Measurements from ENCODE around the gene OR52E1. TPM values are rescaled to one million over a fixed set of nuclear protein-coding genes. Genes with fewer than 3 reads are reported as not detected.

OR52E1 gene
- total and polyA plus RNA-seq, 2 of the 8 experiments (the other 6 are each of a cell fraction or from before 2014, with no cell fraction given), result not detected

- H2BK20ac ChIP-seq (ENCODE audit: low read length), result no peak overlapping the region
- no peak overlapping the region for H4K5ac ChIP-seq (ENCODE audit: insufficient read length, low read depth, low read length)
- POLR2A ChIA-PET (ENCODE audit: partially characterized antibody), result no interaction called here
- no peaks in the 10 kb centered on the region for H3K4me1 ChIP-seq (replicated peaks in 1 of 4; ENCODE audit: control insufficient read depth in 3 of 4, insufficient read depth in 4 of 4, low read length in 3 of 4)
- H3K4ac ChIP-seq (replicated peaks; ENCODE audit: insufficient read length, low read depth, low read length), result no peak overlapping the region
- H3K36me3 ChIP-seq (ENCODE audit: control insufficient read depth in 2 of 4, insufficient read depth in 4 of 4, low read length in 3 of 4), result no peaks in the 10 kb centered on the region
- FAIRE-seq, result no peak
- no peak overlapping the region for H3K4me2 ChIP-seq (ENCODE audit: insufficient read depth in 1 of 2, low read depth in 2 of 2, low read length in 2 of 2)
- H3K4me3 ChIP-seq (ENCODE audit: extremely low read depth in 1 of 4, insufficient read depth in 2 of 4, low read depth in 3 of 4, low read length in 4 of 4), result no peak overlapping the region
- no peaks in the 10 kb centered on the region for H4K20me1 ChIP-seq (replicated peaks in 1 of 2; ENCODE audit: control insufficient read depth in 1 of 2, insufficient read depth in 2 of 2, low read length in 2 of 2)
- no peak overlapping the region for H3K27ac ChIP-seq (ENCODE audit: low read depth, low read length)
- H2BK5ac ChIP-seq (ENCODE audit: low read depth, low read length), result no peak overlapping the region
- no peak overlapping the region for H3K18ac ChIP-seq (ENCODE audit: extremely low read depth, low read length)
- H3K79me1 ChIP-seq (ENCODE audit: low read depth, low read length), result no peaks in the 10 kb centered on the region
- H2BK120ac ChIP-seq (replicated peaks; ENCODE audit: low read depth, low read length), result no peak overlapping the region
- no peak overlapping the region for H3K56ac ChIP-seq (replicated peaks; ENCODE audit: insufficient read length, low read depth, low read length)
- no peak overlapping the region for H3K9ac ChIP-seq (replicated peaks in 1 of 4; ENCODE audit: extremely low read depth in 1 of 4, low read depth in 3 of 4, low read length in 3 of 4)
- no peaks in the 10 kb centered on the region; the same call in 1 of the 2 replicates for H3K23me2 ChIP-seq (ENCODE audit: low read depth, low read length)
- no peaks in the 10 kb centered on the region for H3K9me3 ChIP-seq (ENCODE audit: insufficient read depth in 2 of 2, low read depth in 1 of 2, low read length in 1 of 2)
- TF ChIP-seq MAFK (IDR thresholded peaks at IDR 0.05; ENCODE audit: low read depth, low read length) (no peak), SIRT6 (IDR thresholded peaks at IDR 0.05; ENCODE audit: low read length) (no peak), ASH2L (IDR thresholded peaks at IDR 0.05; ENCODE audit: low read length) (no peak)
- no peak overlapping the region for H3K14ac ChIP-seq (ENCODE audit: insufficient read length)
- no peak overlapping the region for H2AFZ ChIP-seq (ENCODE audit: low read length)
- no peak overlapping the region for H2BK15ac ChIP-seq (ENCODE audit: low read length)
- no peak overlapping the region for H4K91ac ChIP-seq (replicated peaks; ENCODE audit: insufficient read length, low read length)
- no peak for DNase-seq (ENCODE audit: low read depth in 1 of 2, low spot score in 2 of 2)
- no peaks in the 10 kb centered on the region for H3K27me3 ChIP-seq (replicated peaks in 1 of 4; ENCODE audit: control insufficient read depth in 3 of 4, extremely low read depth in 1 of 4, insufficient read depth in 3 of 4, low read length in 3 of 4)
- CTCF ChIA-PET (ENCODE audit: partially characterized antibody), result no interaction called here
- no peak overlapping the region for H4K8ac ChIP-seq (ENCODE audit: extremely low read depth, insufficient read depth, low read length)
- H3K23ac ChIP-seq (ENCODE audit: insufficient read length), result no peak overlapping the region
- no peak overlapping the region for H2BK12ac ChIP-seq (ENCODE audit: low read depth, low read length)
- H2AK5ac ChIP-seq (ENCODE audit: low read depth, low read length), result no peak overlapping the region
- H3K79me2 ChIP-seq (ENCODE audit: control insufficient read depth in 1 of 2, insufficient read depth in 2 of 2, low read length in 2 of 2), result no peaks in the 10 kb centered on the region
Observed at GRCh38 chr11:5103066-5103465, 33.7 kb downstream of the OR52E1 start.
